HG02840 (cell line): ENCODE results near the gene SCT.
"Not testable (repeated sequence)": the region's sequence is repeated elsewhere in the genome, so short reads cannot be mapped to it uniquely, and the experiment has no call there.

Source experiments
- ATAC-seq: cut with Tn5 transposase; IDR thresholded peaks from one replicate; pipeline ENCODE4 v1.9.1; 2021; ENCODE audit warnings: mild to moderate bottlenecking, moderate library complexity, moderate number of reproducible peaks; ENCODE audit not compliant: unreplicated experiment, low FRiP score

The SCT gene, protein sequence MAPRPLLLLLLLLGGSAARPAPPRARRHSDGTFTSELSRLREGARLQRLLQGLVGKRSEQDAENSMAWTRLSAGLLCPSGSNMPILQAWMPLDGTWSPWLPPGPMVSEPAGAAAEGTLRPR

DNA sequence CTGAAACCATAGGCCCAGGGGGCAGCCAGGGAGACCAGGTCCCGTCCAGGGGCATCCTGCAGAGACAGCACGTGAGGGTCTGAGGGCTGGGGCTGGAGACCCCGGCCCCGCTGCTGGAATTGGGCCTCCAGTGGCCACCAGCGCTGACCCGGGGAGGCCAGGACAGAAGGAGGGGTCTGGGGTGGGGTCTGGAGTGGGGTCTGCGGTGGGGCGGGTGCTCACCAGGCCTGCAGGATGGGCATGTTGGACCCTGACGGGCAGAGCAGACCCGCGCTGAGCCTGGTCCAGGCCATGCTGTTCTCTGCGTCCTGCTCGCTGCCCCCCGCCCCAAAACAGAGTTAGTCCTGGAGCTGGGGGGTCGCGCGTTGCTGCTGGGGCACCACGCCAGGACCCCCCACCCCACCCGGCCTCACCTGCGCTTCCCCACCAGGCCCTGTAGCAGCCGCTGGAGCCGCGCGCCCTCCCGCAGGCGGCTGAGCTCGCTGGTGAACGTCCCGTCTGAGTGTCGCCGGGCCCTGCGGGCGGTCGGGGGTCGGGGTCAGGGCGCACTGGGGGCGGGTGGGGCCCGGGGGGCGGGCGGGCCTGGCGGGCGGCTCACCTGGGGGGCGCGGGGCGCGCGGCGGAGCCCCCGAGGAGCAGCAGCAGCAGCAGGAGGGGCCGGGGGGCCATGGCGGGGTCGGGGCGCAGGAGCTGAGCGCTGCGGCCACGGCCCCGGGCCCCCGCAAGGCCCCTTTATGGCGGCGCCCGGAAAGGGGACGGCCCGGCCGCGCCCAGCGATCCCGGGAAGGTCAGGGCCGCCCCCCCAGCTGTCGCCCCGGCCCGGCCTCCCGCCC lies at the start of gene SCT:
Gene SCT, minus strand, starts transcription at position 707 of the 833 bp plus-strand sequence. Its CDS starts 38 bp downstream, at position 669.
- ATAC-seq: no peak

DNA sequence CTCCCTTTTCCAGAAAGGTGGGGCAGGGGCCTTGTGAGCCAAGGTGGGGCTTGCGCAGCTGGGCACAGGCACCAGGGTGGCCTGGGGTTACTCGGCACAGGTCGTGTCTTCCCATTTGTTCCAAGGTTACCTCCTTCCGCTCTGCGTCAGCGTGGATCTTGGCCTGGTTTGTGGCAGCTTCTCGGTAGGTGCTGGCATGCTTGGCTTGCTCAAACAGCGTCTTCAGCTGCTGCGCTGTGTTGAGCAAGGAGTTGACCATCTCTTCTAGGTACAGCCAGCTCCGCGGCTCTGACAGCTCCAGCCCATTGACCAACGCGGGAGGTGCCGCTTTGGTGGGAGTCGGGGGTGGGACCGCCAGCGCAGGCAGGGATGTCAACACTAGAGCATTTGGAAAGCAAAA lies 47.4 kb upstream of the SCT start:
- no peak for ATAC-seq

DNA sequence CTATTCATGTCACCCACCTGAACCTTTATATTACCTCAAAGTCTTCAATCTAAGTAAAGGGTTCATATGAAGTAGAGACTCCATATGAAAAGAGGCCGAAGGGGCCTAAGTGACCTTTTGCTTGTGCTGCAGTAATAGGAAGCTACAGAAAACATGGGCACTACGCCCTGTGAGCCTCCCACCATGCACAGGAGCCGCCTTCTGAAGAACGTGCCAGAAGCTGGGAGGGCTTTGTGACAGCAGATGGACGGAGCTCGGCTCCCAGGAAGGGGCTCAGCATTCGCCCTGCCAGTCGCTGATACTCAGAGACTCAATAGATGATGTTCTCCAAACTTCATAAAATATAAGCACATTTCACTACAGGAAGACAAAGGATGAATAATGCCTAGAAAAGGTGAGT lies 46.9 kb upstream of the SCT start:
- ATAC-seq: no peak

DNA sequence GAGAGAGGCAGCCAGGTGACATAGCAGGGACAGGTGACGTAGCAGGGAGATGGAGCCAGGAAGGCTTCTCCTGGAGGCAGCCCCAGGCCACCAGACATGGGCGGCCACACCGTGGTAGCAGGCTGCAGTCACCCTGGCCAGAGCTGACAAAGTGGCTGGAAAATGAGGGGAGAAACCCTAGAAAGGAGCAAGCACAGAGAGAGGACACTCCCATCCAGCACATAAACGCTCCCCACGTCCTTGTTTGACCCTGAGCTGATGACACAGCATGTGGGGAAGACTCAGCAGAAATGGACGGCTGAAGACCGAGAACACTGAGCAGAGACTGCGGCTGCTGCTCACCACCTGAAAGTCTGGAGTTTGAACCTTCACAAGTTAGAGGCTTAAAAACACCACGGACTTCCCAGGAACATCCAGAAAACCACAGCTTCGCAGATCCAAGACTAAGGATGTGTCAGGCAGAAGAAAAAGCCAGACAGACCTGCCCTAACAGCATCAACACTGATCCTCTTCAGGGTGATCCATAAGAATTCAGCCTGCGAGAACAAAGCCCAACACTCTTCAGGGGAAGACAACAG lies 38.8 kb upstream of the SCT start:
- ATAC-seq: no peak

DNA sequence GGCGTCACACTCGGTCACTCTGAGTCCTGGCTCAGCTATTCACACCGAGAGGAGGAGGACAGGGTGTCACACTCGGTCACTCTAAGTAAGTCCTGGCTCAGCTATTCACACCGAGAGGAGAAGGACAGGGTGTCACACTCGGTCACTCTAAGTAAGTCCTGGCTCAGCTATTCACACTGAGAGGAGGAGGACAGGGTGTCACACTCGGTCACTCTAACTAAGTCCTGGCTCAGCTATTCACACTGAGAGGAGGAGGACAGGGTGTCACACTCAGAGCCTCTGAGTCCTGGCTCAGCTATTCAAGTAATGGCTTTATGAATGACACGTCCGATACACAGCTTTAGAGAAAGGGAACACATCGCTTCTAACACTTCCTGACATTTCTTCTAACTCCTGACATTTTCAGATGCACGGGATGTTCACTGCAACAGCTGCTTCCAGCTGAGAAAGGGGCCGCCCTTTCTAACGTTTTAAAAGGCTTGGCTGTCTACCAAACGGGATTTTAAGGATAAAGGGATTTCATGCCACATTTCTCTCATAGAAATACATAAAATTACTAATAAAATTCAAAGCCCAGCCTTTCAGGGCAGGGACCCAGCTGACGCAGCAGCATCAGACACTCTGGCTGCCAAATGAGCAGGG lies 38.2 kb upstream of the SCT start:
- no peak for ATAC-seq

DNA sequence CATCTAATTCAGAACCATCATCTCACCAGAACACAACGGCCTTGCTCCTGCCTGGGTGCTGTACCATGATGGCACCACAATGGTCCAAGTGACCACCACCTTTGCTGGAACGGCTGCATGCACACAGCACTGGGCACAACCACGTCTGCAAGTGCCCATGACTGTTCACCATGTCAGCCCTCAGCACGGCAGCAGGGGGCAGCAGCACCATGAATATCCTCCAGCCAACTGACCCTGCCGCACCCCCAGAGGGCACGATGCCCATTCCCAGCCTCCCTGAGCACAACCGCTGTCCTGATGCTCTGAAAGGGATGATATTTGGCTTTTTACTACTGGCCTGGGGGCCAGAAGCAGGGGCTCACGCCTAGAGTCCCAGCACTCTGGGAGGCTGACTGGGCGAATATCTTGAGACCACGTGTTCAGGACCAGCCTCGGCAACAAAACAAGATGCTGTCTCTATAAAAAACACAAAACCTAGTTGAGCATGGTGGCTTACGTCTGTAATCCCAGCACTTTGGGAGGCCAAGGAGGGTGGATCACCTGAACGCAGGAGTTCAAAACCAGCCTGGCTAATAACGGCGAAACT lies 35.8 kb upstream of the SCT start:
- ATAC-seq: no peak

DNA sequence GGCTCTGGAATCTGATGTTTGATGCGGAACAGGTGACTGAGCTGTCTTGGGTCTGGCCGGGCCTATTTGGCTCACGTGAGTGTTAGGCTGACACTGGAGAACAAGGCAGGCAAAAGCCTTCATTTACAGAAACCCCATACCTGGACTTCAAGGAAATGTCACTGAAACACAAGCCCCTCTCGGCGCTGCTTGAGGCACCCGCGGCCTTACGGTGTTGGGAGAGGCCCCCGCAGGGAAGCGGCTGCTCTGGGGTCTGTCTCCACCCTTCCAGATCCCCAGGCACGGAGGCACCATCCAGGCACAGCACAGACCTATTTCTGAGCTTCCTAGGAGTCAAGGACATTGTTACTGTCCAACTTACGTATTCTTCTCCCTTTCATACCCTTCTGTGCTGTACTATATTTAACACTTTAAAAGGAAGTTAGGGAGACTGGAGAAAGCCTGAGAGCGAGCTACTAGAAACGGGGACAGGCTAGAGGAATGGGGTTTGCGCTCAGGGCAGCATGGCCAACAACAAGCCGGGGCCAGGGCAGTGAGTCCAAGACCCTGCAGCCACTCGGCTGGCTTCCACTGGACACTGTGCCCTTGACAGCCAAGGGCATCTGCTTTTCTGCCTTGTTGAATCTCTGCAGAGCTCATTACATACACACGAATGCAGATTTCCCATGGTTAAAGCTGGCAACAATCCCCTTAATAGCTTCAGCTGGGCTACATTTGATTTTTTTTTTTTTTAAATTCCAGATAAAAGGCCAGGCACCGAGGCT lies 33.9 kb upstream of the SCT start:
- no peak for ATAC-seq

DNA sequence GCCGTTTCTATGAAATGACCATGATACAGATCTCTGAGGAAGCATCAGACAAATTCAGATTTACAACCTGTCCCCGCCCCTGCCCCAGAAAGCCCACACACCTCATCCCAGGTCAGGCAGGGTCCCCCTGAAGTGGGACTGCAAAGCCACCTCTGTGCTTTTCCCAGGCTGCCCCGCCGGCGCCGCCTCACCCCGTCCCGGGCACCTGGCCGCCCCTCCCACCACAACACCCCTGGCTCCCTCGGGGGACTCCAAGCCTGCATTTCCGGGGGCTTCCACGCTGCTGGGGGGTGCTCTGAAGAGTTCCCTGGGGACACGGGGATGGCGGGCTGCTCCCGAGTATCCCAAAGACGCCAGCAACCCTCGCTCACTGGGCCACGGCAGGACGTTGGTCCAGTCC lies 33.3 kb upstream of the SCT start:
- ATAC-seq: no peak

DNA sequence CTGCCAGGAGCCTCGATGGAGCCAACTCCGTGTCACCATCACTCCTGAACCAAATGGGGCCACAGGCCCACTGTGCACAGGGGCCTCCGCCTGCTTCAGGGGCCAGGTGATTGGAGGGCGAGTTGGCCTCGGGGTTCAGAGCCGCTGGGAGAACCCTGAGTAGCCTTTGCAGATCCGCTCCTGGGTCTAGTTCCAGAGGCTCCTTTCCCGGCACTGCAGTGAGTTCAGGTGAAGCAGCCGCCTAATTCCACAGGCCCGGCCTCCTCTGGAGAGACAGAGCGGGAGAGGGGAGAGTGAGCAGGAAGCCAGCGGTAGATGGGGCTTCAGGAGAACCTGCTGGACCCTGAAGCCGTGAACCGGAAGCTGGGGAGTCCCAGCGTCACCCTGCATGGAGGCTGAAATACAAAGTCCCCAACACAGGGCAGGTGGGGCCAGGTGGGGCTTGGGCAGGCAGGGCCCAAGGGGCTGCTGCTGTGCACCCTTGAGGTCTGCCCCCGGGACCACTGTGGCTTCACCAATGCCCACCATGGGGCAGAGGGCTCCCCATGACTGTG lies 32.6 kb upstream of the SCT start:
- no peak for ATAC-seq

DNA sequence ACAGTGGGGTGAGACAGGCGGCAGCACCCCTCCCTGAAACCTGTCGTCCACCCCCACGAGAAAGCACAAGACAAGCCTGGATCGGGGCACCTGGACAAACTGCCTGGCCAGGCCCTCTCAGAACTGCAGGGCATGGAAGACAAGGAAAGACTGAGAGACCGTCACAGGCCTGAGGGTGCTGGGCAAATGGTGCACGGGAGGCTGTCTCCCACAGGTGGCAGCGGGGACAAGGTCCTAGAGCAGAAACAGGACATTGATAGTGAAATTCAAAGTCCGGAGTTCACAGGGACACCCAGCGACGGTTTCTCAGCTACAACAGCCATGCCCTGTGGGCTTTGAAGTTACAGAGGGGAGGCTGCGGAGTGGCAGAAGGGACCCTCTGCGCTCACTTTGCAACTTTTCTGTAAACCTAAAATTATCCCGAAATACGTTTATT lies 30.7 kb upstream of the SCT start:
- no peak for ATAC-seq

DNA sequence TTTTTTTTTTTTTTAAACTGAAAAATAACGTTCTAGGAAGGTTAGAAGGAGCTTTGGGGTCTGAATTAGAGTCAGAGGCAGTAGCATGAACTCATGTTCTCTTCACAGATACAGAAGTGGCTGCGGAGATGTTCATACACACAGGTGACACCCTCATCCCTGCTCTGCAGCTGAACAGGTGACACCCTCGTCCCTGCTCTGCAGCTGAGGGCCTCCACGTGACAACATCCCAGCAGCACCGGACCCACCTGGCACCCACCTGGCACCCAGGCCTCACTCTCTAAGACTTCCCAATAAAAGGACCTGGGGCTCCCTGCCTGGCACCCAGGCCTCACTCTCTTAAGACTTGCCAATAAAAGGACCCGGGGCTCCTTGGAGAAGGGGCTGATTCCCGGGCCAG lies 29.9 kb upstream of the SCT start:
- ATAC-seq: no peak

DNA sequence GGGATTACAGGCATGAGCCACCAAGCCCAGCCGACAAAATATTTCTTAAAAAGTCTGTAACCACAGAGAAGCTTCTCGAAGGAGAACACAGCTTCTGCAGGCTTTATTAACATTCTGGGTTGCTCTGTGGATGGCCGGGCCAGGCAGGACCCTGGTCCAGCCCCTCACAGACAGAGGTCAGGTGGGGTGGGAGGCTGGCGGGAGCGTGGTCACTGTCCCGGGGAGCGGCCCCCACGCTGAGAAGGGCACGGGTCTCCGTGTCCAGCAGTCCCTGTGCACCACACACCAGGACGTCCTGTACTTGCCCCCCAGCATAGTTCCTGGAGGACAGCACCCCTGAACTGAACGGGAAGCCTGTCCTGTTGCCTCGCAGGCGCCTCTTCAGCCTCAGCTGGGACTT lies 29.4 kb upstream of the SCT start:
- ATAC-seq: no peak

DNA sequence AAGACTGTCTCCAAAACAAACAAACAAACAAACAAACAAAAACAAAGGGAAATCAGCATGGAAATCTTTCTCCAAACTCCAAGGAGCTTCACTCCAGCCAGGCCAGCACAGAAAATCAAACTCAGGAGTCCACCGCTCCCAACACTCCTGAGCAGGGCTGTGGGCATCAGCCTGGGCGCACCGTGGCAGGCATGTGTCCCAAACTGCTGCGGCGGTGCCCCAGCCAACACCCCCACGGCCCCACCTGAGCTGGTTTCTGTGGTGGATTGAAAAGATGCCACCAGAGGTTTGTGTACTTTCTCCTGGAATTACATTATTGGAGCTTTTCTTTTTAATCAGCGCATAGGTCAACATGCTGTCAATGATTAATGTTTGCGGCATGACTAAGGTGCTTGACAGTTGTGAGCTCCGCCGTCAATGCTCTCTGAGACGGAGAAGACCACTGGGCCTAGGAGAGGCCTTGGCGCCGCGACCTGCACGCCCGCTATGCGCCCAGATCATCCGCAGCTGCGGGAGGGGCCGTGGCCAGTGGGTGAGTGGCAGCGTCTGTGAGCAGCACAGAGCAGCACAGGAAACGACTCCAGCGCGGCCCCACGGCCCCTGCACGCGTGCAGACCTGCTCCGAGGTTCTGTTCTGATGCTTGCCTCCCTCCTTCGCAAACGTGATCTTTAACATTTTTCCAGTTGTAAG lies 28.2 kb upstream of the SCT start:
- ATAC-seq: no peak

DNA sequence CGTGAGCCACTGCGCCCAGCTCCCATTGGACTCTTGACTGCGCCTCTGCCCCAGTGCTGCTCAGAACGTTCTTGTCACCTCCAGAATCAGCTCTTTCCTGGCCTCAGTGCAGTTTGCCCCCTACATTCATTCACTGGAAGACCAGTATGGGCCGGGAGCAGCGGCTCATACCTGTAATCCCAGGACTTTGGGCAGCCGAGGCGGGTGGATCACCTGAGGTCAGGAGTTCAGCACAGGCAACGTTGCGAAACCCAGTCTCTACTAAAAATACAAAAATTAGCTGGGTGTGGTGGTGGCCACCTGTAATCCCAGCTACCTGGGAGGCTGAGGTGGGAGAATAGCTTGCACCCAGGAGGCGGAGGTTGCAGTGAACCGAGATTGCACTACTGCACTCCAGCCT lies 27.5 kb upstream of the SCT start:
- ATAC-seq: not testable (repeated sequence)

DNA sequence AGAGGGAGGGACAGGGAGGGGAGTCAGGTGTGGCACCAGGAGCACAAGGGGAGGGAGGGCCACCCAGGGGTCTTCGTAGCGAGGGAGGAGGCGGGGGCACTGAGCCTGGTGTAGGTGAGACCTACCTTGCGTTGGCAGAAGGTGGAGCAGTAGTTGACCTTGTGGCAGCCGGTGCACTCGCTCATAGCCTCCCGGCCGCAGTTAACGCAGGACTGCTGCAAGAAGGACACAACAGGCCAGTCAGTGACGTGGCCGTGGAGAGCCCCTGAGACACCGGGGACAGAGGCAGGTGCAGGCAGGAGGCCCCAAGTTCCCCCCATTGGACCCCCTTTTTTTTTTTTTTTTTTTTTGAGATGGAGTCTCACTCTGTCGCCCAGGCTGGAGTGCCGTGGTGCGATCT lies 26.9 kb upstream of the SCT start:
- ATAC-seq: no peak

DNA sequence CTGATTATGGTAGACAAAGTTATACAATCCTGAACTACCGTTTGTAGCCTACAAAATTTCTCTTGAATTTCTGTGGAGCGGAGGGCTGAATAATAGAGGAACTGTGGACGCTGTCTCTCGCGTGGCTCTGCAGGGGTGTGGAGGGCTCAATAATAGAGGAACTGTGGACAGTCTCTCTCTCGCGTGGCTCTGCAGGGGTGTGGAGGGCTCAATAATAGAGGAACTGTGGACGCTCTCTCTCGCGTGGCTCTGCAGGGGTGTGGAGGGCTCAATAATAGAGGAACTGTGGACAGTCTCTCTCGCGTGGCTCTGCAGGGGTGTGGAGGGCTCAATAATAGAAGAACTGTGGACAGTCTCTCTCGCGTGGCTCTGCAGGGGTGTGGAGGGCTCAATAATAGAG lies 26.2 kb upstream of the SCT start:
- ATAC-seq: not testable (repeated sequence)

DNA sequence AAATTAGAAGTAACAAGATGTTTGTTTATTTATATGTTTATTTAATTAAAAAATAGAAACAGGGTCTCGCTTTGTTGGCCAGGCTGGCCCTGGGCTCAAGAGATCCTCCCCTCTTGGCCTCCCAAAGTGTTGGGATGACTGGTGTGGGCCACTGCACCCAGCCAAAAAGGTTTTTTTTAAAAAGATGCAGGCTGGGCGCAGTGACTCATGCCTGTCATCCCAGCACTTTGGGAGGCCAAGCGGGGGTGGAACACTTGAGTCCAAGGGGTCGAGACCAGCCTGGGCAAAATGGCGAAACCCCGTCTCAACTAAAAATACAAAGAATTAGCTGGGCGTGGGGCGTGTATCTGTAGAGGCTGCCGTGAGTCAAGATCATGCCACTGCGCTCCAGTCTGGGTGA lies 23.5 kb upstream of the SCT start:
- ATAC-seq: no peak

DNA sequence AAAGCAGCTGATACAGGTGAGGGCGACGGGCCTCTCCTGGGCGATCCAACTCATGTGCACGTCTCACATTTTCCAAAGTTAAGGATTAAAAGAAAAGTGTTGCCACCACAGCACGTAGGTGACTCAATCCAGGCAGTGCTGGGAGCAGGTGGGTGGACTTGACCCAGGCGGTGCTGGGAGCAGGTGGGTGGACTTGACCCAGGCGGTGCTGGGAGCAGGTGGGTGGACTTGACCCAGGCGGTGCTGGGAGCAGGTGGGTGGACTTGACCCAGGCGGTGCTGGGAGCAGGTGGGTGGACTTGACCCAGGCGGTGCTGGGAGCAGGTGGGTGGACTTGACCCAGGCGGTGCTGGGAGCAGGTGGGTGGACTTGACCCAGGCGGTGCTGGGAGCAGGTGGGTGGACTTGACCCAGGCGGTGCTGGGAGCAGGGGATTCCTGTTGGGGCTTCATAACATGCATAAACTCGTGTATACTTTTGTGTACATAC lies 20.7 kb upstream of the SCT start:
- not testable (repeated sequence) for ATAC-seq

DNA sequence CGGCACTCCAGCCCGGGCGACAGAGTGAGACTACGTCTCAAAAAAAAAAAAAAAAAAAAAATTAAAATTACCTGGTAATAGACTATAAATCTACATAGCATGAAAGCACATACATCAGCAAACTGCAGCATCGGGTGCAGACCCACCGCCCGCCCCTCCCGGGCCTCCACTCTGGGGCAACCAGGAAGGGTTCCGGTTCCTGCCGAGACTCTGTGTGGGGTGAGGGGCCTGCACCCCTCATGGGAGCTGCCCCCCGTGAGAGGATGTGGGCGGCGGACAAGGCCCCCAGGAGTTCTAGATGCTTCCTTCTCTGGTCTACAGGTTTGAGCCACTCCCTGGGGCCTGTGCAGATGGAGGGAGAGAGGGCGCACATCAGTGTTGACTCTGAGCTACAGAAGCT lies 19.2 kb upstream of the SCT start:
- ATAC-seq: no peak
